Measurements from ENCODE around the gene MOB3C.

DNA sequence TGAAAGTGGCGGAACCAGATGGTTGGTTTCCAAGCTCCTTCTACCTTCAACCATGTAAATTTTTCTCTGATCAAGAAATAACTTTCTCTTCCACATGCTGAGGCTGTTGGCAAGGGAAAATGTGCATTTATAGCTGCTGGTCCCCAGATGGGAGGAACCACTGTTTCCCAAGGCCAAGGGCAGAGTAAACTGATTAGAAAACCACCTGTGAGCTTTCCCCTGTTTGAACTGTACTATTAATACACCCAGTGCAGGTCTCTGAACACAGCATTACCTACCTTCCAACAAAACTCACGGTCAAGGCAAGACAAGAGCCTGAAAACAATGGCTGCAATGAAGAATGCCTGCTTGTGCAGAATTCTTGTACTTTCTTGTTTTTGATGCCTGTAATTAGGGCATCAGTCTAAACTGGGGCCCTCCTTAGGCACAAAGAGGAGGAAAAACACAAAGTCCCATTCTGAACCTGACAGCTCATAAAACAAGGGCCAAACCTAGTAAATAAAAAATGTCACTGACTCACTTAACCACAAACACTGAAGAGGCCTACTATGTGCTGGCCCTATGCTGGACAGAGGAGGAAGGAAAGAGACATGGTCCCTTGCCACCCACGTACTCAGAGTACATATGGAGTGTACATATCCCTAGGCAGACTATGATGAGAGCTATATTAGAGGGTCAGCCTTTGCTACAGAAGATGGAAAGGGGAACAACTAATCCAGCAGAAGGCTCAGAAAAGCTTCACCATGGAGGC, 15.2 kb downstream of the MOB3C start:
- no peak for TF ChIP-seq POLR2A (IDR thresholded peaks at IDR 0.05; ENCODE audit: low read depth, low read length)
- TF ChIP-seq, protein P1, sequence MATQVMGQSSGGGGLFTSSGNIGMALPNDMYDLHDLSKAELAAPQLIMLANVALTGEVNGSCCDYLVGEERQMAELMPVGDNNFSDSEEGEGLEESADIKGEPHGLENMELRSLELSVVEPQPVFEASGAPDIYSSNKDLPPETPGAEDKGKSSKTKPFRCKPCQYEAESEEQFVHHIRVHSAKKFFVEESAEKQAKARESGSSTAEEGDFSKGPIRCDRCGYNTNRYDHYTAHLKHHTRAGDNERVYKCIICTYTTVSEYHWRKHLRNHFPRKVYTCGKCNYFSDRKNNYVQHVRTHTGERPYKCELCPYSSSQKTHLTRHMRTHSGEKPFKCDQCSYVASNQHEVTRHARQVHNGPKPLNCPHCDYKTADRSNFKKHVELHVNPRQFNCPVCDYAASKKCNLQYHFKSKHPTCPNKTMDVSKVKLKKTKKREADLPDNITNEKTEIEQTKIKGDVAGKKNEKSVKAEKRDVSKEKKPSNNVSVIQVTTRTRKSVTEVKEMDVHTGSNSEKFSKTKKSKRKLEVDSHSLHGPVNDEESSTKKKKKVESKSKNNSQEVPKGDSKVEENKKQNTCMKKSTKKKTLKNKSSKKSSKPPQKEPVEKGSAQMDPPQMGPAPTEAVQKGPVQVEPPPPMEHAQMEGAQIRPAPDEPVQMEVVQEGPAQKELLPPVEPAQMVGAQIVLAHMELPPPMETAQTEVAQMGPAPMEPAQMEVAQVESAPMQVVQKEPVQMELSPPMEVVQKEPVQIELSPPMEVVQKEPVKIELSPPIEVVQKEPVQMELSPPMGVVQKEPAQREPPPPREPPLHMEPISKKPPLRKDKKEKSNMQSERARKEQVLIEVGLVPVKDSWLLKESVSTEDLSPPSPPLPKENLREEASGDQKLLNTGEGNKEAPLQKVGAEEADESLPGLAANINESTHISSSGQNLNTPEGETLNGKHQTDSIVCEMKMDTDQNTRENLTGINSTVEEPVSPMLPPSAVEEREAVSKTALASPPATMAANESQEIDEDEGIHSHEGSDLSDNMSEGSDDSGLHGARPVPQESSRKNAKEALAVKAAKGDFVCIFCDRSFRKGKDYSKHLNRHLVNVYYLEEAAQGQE (IDR thresholded peaks at IDR 0.05; ENCODE audit: low read depth, low read length): no peak
- TF ChIP-seq CHD2 (IDR thresholded peaks at IDR 0.05; ENCODE audit: borderline replicate concordance, low read depth, low read length): no peak
